HepG2 (cell line): ENCODE results near the gene RCC2. TPM values are rescaled to one million over a fixed set of nuclear protein-coding genes. Genes with fewer than 3 reads are reported as not detected.

Experiments used
- JUN ChIP-seq: sonication (generic); formaldehyde crosslinking; IDR thresholded peaks from 2 replicates; pipeline ENCODE4 v1.4.0; 2020; ENCODE audit warnings: mild to moderate bottlenecking, missing genetic modification reagents
- PHF20 ChIP-seq: sonication (generic); formaldehyde crosslinking; IDR thresholded peaks from 2 replicates; pipeline ENCODE4 v1.5.0; 2020; ENCODE audit warnings: mild to moderate bottlenecking, missing genetic modification reagents
- SUZ12 ChIP-seq: fragments of 150-350 bp; IDR thresholded peaks from 2 replicates; pipeline ENCODE4 v1.6.1; 2014; ENCODE audit warnings: low read depth, low read length
- TBX3 ChIP-seq: fragments of 450-650 bp; IDR thresholded peaks from 2 replicates; pipeline ENCODE4 v1.6.1; 2017; ENCODE audit warnings: antibody characterized with exemption, mild to moderate bottlenecking, inconsistent platforms, borderline replicate concordance
- TRIM22 ChIP-seq: fragments of 450-650 bp; IDR thresholded peaks from 2 replicates; pipeline ENCODE4 v1.6.1; 2017
- WIZ ChIP-seq: sonication (generic); formaldehyde crosslinking; IDR thresholded peaks from 2 replicates; pipeline ENCODE4 v1.5.1; 2020; ENCODE audit warnings: mild to moderate bottlenecking, missing genetic modification reagents
- ZNF574 ChIP-seq: sonication (generic); formaldehyde crosslinking; IDR thresholded peaks from 2 replicates; pipeline ENCODE4 v1.4.0; 2020; ENCODE audit warnings: missing genetic modification reagents
- ZNF687 ChIP-seq: sonication (generic); formaldehyde crosslinking; IDR thresholded peaks from 2 replicates; pipeline ENCODE4 v1.5.1; 2020; ENCODE audit warnings: mild to moderate bottlenecking, missing genetic modification reagents, moderate library complexity
- polyA plus RNA-seq, 8 experiments: library from polyadenylated mRNA; depleted of rRNA in 3 of 8; stranded (reverse) in 7 of 8; unstranded in 1 of 8; fragments of >200 nt; fragmentation: Illumina TruSeq in 4 of 8; extraction: Trizol in 4 of 8; gene quantifications; 2 replicates each; pipeline versions ENCODE4 v1.2.1 to v1.2.3, GENCODE V29; 2011 to 2016; ENCODE audit warnings: low read depth in 4 of 8, missing spikeins in 1 of 8, mixed read lengths in 1 of 8; ENCODE audit not compliant: insufficient read depth in 1 of 8
- total RNA-seq, 5 experiments: library from RNA; depleted of rRNA; stranded (reverse); fragments of >200 nt; fragmentation: Illumina TruSeq; extraction: Trizol; gene quantifications; 2 replicates each; pipeline ENCODE4 v1.2.3, GENCODE V29; 2016; ENCODE audit warnings: low read depth in 1 of 5
- TF ChIP-seq, protein P1 (sequence below): sonication (generic); formaldehyde crosslinking; IDR thresholded peaks from 2 replicates; pipeline ENCODE4 v1.4.0; 2020; ENCODE audit warnings: missing genetic modification reagents, borderline replicate concordance
- TF ChIP-seq, protein P2 (sequence below): sonication (generic); formaldehyde crosslinking; IDR thresholded peaks from 2 replicates; pipeline ENCODE4 v1.4.0; 2020; ENCODE audit warnings: mild to moderate bottlenecking, missing genetic modification reagents
- TF ChIP-seq, protein P3 (sequence below): sonication (generic); formaldehyde crosslinking; IDR thresholded peaks from 2 replicates; pipeline ENCODE4 v1.4.0; 2020; ENCODE audit warnings: missing genetic modification reagents

The RCC2 gene
- total and polyA plus RNA-seq, 2 of the 13 experiments (the other 11 are each of a cell fraction or from before 2014, with no cell fraction given): 20.5 to 55.8 TPM

DNA sequence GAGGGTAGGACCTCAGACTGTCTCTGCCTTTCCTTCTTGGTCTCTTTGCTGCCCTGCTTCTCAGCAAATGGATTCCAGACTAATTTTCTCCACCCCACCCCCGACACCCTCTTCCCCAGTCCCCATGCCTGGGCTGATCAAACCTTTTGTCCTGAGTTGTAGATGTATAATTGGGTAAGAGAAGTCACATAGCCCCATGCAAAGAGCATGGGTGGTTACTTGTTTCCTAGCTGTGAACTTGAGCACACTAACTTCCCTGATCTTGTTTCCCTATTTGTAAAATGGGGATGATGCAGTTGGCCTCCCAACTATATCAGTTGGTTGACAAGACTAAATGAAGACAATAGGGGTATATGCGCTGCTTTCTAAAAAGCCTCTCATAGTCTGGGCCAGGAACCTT is 58.3 kb downstream of the RCC2 start (continued):
- TF ChIP-seq, protein P1, sequence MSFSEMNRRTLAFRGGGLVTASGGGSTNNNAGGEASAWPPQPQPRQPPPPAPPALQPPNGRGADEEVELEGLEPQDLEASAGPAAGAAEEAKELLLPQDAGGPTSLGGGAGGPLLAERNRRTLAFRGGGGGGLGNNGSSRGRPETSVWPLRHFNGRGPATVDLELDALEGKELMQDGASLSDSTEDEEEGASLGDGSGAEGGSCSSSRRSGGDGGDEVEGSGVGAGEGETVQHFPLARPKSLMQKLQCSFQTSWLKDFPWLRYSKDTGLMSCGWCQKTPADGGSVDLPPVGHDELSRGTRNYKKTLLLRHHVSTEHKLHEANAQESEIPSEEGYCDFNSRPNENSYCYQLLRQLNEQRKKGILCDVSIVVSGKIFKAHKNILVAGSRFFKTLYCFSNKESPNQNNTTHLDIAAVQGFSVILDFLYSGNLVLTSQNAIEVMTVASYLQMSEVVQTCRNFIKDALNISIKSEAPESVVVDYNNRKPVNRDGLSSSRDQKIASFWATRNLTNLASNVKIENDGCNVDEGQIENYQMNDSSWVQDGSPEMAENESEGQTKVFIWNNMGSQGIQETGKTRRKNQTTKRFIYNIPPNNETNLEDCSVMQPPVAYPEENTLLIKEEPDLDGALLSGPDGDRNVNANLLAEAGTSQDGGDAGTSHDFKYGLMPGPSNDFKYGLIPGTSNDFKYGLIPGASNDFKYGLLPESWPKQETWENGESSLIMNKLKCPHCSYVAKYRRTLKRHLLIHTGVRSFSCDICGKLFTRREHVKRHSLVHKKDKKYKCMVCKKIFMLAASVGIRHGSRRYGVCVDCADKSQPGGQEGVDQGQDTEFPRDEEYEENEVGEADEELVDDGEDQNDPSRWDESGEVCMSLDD (CRISPR knock-in tag): no peak
- TF ChIP-seq ZNF574 (no peak), PHF20 (no peak), SUZ12 (no peak), WIZ (CRISPR knock-in tag) (no peak), TRIM22 (no peak), JUN (CRISPR knock-in tag) (no peak), TBX3 (no peak), ZNF687 (CRISPR knock-in tag) (no peak)
- TF ChIP-seq, protein P2, sequence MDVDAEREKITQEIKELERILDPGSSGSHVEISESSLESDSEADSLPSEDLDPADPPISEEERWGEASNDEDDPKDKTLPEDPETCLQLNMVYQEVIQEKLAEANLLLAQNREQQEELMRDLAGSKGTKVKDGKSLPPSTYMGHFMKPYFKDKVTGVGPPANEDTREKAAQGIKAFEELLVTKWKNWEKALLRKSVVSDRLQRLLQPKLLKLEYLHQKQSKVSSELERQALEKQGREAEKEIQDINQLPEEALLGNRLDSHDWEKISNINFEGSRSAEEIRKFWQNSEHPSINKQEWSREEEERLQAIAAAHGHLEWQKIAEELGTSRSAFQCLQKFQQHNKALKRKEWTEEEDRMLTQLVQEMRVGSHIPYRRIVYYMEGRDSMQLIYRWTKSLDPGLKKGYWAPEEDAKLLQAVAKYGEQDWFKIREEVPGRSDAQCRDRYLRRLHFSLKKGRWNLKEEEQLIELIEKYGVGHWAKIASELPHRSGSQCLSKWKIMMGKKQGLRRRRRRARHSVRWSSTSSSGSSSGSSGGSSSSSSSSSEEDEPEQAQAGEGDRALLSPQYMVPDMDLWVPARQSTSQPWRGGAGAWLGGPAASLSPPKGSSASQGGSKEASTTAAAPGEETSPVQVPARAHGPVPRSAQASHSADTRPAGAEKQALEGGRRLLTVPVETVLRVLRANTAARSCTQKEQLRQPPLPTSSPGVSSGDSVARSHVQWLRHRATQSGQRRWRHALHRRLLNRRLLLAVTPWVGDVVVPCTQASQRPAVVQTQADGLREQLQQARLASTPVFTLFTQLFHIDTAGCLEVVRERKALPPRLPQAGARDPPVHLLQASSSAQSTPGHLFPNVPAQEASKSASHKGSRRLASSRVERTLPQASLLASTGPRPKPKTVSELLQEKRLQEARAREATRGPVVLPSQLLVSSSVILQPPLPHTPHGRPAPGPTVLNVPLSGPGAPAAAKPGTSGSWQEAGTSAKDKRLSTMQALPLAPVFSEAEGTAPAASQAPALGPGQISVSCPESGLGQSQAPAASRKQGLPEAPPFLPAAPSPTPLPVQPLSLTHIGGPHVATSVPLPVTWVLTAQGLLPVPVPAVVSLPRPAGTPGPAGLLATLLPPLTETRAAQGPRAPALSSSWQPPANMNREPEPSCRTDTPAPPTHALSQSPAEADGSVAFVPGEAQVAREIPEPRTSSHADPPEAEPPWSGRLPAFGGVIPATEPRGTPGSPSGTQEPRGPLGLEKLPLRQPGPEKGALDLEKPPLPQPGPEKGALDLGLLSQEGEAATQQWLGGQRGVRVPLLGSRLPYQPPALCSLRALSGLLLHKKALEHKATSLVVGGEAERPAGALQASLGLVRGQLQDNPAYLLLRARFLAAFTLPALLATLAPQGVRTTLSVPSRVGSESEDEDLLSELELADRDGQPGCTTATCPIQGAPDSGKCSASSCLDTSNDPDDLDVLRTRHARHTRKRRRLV: no peak
- TF ChIP-seq, protein P3, sequence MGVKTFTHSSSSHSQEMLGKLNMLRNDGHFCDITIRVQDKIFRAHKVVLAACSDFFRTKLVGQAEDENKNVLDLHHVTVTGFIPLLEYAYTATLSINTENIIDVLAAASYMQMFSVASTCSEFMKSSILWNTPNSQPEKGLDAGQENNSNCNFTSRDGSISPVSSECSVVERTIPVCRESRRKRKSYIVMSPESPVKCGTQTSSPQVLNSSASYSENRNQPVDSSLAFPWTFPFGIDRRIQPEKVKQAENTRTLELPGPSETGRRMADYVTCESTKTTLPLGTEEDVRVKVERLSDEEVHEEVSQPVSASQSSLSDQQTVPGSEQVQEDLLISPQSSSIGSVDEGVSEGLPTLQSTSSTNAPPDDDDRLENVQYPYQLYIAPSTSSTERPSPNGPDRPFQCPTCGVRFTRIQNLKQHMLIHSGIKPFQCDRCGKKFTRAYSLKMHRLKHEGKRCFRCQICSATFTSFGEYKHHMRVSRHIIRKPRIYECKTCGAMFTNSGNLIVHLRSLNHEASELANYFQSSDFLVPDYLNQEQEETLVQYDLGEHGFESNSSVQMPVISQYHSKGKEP (CRISPR knock-in tag): no peak
